Activated CD4-positive, alpha-beta T cell treated with anti-CD3 and anti-CD28 coated beads, Interleukin-2, amount 50 U/mL, for 4 hours (primary cell): ENCODE measurements around the gene CDKN1C.

ENCODE experiments used
- DNase-seq, 2 experiments: peaks; one replicate each; pipeline ENCODE4 v3.0.0-alpha.2; 2020

CDKN1C gene

DNA sequence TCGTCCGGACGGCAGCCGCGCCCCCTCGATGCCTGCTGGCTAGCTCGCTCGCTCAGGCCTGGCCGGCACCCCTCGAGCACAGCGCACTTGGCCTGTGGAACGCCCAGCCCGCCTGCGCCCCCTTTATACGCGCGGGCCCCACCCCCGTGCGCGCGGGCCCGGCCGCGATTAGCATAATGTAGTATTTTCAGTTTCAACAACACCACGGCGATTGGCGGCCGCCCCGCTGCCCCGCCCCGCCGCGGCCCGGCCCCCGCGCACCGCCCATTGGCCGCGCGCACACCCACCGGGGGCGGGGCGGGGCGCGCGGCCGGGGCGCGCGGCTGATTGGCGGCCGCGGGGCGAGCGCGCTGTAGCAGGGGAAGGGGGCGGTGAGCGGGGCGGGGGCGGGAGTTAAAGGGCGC lies at the start of gene CDKN1C:
TSS of gene CDKN1C (minus strand) at position 98 of the 404 bp plus-strand sequence. CDS start 319 bp downstream, outside the sequence.
- DNase-seq, result peak; percentile 71 to 75

DNA sequence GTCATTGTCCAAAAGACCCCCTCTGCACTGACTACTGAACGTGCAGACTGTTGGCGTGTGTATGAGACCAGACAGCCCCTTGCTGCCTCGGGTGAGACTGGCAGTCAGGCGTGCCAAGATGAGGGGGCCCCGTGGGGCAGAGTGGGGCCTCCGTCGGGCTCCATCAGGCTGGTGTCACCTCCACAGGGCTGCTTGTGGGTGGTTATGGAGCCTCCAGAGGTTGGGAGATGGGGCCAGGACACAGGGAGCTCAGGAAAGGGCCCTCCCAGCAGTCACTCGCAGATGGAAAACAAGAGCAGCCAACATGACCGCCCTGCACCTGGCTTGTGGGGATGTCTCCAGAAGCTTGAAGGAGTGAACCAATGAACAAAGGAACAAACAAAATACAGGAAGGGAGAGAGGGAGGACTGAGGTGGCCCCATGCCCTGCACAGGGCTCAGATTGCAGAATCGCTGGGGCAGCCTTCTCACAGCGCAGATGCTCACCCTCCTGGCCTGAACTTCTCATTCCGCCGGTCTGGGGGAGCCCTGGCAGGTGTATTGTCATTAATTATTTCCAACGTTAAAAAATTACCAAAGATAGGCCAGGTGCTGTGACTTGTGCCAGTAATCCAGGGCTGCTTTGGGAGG lies 49.1 kb upstream of the CDKN1C start:
- DNase-seq, result no peak

DNA sequence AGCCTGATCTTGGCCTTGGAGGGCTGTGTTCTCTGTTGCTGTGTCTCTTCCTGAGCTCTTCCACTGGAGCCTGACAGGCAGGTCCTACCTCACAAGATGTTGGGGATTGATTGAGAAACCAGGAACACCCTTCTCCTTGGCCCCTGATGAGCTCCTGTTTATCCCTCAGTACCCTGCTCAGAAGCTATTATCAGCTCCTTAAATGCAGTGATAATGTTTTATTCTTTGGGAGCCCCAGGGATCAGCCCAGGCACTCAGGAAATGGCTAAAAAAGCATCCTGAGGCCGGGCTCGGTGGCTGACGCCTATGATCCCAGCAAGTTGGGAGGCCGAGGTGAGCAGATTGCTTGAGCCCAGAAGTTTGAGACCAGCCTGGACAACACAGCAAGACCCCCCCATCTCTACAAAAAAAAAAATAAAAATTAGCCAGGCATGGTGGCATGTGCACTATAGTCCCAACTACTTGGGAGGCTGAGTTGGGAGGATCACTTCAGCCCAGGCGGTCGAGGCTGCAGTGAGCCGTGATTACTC lies 48.5 kb upstream of the CDKN1C start:
- DNase-seq, result no peak

DNA sequence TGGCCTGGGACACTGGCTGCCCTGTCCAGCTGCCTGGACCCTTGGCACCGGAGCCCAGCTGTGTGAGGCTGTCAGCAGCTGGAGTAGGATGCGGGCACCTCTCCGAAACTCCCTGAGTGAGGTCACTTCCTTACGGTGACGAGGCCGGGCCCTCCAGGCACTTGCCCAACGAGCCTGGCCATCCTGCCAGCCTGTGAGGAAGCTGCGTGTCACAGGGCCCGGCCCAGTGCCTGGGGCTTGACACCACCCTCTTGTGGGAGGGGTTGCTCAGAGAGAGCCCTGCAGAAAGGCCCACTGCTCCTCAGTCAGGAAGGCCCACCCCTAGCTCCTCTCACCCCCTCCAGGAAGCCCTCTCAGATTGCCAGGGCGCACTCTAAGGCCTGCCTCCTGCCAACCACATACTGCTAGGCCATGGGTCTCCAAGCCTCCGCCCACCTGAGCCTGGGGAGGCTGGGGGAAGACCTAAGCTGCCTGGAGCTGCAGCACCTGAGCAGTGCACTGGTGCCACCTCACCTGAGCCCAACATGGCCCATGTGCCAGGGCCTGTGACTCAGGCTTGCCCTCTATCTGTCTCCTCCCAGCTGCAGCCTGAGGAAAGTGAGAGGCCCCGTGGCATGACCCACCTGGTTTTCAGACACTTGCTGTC lies 47.9 kb upstream of the CDKN1C start:
- no peak for DNase-seq

DNA sequence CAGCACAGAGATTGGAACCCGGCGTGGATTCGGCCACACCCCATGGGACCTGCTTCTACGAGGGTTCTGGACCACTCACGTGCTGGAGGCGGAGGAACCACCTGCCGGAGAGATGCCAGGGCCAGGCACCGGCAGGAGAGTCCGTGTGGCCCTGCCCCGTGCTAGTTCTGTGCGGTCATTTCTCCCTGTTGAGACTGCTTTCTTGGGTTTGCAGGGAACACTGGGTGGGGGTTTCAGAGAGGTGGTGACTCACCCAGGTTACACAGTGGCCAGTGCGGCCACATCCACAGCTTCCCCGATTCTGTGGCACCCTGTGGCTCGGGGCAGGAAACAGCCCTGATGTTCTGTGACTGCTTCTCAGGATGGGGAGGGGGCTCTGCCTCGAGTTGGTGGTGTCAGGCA lies 47.3 kb upstream of the CDKN1C start:
- no peak for DNase-seq

DNA sequence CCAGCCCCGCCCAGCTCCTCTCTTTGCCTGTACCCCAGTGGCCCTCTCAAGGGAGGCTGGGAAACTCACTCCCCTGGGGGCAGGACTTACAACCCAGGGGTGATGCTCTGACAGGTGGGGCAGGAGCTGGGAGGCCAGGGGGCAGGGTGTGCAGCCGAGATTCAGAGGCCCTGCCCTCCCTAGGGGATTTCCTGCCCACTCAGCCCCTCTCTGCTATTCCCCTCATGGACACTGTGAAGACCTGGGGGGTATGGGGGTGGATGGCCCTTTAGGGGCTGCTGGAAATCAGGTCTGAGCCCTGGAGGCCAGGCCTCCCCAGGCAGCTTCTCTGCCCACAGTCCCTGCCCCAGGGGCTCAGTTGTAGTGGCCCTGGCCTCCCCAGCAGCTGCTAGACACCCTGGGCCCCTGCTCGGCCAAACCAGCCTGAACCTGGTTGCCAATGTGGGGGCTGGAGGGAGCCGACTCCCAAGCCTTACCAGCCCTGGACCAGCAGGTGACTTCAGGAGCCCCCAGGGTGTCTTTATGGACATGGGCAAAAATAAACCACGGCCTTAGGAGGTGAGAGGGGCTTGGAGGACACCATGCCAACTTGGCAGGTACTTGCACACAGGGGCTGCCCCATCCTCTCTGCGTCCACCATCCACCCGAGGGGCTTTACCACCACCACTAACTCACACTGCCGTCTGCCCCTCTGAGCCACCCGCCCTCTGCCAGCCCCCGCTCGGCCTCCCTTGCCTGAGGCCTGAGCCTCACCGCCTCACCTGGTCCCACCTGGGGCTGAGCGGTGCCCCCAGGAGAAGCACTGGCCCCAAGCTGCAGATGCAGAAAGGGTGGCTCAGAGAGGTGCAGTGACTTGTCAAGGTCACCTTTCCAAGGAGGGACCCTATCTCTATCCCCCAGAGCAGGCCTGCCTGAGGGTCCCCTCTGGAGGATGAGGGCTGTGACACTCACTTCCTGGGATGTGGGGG lies 46.5 kb upstream of the CDKN1C start:
- DNase-seq, result no peak

DNA sequence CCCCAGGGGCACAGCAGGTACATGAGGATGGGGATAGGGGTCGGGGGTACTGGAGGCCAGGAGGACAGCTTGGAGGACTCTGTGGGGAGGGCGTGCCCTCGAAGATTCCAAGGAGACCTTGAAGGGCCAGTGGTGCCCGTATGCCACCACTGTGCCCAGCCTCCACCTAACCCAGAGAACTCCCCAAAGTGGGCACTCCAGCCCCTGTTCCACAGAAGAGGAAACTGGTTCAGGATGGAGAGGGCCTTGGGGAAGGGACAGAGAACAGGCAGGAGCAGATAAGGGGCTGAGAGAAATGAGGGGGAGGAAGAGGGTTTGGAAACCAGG lies 45.8 kb upstream of the CDKN1C start:
- DNase-seq, result no peak

DNA sequence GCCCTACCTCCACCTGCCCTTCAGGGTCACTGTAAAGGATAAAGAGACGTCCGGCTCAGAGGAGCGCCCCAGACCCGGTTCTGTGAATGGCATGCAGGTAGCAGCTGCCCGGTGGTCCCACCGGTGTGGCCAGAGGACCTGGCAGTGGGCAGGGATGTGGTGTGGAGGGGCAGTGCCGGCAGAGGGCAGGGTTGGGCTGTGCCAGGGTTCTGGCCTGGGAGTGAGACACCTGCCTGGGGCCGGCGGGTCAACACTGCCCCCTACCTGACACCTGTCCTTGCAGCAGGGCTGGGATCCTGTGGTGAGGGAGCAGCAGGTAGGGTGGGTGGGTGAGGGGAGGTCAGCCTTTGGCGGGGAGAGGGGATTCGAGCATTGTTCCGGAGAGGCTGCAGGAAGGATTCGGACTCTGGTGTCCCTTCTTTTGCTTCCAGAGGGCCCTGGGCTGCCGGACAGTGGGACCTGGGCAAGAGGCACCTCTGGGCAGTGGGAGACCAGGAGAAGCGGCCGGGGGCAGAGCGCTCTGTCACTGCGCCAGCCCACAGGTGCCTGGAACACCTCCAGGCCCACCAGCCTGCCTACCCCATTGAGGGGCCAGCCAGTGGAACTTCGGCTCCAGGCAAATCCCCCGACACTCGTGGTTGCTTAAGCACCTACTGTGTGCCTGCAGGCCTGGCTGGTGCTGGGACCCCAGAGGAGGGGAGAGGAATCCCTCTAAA lies 45.3 kb upstream of the CDKN1C start:
- peak in 1 of 2 experiments; percentile 27 for DNase-seq

DNA sequence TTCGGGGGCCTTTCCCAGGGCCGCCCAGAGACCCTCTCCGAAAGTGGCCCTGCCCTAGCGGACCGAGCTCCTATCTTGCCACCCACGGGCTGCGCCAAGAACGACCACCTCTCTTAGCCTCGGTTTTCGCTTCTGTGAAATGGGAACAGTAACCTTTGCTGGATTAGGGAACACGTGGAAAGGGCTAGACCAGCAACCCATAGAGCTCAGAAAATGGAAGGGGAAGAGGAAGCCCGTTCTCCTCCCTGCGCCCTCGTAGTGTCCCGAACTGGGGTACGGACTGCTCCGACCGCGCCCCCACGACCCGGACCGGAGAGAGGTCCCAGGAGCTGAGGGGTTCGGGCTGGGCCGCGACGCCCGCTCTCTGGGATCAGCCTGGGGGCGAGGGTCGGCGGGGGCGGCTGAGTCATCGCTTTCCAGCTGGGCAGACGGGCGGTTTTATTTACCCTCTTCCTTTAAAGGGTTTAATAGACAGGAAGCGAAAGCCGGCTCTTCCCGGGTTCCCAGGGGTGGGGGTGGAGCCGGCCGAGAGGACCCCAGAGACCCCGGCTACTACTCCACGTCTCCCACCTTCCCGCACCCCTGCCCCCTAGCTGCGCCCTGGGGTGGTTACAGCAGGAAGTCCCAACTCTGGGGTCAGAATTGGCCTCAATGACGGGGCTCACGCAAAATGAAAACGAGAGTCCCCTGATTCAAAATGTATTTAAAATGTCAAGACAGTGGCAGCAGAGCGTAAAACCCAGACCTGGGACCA lies 44.6 kb upstream of the CDKN1C start:
- peak in 1 of 2 experiments; percentile 35 for DNase-seq

DNA sequence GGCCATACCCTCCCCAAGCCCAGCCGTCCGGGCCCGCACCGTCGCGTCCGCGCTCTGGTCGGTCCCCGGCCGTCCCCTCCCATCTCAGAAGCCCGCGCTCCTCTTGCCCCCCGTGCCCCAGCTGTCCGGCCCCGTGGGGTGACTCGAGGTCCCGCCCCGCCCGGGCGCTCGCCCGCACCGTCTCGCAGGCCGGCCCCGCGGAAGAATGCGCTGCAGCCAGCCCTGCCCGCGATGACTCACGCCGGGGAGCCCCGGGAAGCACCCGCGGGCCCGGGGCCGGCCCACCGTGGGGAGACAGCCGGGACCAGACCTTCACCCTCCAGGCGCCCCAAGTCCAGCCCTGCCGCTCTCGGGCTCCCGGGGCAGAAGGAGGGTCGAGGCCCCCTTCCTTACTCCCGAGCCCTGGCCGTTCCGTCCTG lies 44.0 kb upstream of the CDKN1C start:
- DNase-seq, result peak in 1 of 2 experiments; percentile 31

DNA sequence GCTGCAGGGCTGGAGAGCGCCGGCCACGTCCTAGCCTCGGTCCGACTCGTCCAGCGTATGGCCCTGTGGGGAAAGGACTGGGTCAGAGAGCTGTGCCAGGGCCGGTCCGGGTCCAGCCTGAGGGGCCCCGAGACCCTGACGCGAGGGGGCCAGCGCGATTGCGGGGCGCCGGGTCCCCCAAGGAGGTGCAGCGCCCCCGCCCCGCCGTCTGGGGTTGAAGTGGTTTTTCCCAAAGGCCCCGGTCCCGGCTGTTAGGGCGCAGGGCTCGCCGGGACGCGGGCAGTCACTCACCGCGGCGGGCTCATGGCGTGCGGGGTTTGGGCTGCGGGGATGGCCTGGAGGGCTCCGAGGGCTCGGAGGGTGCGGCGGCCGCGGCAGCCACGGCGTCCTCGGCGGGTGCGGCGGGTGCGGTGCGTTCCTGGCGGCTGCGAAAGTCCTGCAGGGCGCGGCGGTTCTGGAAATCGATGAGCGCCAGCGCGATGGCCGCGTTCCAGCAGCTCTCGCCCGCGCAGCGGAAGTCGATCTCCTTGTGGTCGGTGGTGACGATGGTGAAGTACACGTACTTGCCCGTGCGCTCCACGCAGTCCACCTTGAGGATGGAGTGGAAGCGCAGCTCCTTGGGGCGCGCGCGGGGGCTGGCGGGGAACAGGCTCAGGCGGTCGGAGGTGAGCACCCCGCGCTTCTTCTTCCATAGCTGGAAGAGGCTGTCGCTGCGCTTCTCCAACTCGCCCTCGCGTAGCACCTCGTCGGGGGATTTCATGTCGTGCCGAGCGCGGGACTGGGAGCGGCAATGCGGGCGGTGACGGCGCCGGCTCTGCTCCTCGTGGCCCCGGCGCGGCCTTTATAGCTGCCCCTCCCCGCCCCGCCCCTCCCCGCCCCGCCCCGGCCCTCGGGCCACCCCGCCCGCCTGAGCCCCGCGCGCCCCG lies 43.3 kb upstream of the CDKN1C start, which contains the start of gene PHLDA2:
TSS of gene PHLDA2 (minus strand) at position 816 of the 926 bp plus-strand sequence. CDS start at position 760, 56 bp downstream.
- DNase-seq, result peak; percentile 37 to 49

DNA sequence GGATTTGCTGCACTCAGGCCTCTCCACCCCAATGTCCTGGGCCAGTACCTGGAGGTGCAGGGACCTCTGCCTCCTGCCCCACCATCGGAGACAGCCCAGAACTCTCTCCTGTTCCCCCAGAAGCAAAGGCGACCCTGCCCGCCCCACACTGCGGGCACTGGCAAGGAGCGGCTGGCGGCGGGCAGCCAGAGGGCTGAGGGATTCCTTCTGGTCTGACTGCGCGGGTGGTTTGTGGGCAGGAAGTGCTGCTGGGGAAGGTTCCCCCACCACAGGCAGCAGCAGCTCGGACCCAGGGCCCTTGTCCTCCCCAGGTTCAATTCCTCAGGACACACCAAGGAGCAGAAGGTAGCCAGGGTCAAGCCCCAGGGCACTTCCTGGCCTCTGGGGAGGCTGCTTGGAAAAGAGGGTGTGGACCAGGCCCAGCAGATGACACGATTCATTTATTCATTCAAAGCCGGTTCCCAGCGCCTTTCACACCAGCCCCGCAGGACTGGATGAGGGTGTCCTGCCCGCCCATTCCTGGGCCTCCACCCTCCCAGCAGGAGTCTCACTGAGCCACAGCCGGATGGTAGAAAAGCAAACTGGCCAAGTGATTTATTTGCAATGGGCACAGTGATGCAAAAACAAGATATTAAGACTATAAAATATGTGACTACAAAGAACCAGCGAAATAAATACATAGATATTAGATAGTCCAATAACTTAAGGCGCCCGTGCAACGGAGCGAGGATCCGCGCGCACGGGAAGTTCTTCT lies 42.5 kb upstream of the CDKN1C start:
- DNase-seq, result no peak

DNA sequence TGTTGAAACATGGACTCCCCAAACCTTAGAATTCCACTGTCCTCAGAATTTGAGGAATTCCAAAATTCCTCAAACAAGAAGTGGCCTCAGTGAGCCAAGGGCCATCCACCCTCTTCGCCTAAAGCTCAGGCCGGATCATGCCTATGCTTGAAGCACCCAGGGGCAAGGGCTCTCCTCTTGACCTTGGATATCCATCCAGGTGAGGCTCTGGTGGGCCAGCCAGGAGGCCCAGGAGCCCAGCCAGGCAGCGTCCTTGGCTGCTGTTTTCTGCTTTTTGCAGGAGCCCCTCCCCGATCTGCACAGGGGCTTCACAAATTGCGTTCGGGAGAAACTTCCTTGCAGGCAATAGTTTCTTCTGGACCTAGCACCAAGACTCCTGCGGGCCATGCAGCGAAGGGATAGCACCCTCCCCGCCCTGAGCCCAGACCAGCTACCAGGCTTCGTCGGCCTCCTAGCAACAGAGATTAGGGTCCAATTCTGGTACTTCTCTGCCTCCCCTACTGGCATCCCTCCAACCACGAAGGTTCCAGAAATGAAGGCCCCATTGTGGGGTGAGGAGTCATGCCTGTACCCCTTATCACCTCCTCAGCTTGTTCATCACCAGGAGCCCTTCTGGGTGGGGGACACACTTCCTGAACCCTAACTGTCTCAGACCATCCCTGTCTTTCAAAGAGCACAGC lies 41.7 kb upstream of the CDKN1C start:
- DNase-seq, result no peak

DNA sequence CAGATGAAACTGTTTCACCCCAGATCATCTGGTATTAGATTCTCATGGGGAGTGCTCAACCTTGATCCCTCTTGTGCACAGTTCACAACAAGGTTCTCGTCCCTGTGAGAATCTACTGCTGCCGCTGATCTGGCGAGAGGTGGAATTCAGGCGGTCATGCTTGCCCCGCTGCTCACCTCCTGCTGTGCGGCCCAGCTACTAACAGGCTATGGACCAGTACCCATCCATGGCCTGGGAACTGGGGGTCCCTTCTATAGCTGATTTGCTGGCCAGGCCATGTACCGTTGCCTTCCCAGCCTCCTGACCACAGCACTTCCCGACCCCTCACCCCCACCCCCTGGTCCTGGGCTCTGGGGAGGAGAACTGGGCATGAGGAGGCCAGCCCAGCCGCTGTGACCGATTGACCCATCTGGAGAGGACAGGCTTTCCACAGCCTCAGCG lies 41.1 kb upstream of the CDKN1C start:
- no peak for DNase-seq

DNA sequence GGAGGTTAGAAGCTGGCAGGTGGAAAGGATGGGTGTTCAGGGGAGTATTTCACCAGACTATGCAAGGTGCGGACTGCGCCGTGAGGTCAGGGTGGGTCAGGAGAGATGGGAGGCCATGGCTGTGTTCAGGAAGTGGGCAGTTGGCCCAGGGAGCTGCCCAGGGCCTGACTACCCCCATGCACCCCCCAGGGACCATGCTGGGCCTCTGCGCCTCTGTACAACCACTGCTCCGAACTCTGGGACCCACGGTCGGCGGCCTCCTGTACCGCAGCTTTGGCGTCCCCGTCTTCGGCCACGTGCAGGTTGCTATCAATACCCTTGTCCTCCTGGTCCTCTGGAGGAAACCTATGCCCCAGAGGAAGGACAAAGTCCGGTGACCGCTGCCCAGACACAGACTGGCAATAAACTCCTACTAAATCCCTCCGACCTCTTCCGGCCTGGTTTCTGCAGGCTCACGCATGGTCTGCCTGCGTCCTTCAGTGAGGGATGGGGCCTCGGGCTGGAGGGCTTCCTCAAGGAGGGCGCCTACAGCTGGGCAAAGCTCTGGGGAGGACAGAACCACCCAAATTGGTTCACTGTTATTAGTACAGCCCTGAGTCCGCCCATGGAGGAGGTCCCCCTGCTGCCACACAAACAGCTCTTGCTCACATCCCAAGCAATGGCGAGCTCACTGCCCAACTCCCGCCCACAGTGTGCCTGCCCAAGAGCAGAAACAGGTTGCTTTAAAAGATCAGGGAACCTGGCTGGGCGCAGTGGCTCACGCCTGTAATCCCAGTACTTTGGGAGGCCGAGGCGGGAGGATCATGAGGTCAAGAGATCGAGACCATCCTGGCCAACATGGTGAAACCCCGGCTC lies 39.5 kb upstream of the CDKN1C start:
- DNase-seq, result no peak

DNA sequence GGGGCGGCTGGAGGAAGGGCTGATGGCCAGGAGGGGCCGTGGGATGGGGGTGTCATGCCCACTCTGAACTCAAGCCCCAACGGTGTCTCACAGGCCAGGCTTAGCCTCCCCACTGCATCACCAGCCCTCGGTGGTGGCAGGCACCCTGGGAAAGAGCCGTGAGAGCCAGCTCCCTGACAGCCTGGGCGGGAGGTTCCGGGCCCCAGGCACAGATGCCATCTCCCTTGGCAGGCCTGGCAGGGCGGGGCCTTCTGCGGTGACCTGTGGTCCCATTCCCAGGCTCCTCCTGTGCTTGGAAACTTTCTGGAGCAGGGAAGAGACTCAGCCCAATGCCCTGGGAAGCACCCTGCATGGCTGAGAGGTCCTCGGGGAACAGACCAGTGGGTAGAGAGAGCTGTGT lies 38.8 kb upstream of the CDKN1C start:
- no peak for DNase-seq

DNA sequence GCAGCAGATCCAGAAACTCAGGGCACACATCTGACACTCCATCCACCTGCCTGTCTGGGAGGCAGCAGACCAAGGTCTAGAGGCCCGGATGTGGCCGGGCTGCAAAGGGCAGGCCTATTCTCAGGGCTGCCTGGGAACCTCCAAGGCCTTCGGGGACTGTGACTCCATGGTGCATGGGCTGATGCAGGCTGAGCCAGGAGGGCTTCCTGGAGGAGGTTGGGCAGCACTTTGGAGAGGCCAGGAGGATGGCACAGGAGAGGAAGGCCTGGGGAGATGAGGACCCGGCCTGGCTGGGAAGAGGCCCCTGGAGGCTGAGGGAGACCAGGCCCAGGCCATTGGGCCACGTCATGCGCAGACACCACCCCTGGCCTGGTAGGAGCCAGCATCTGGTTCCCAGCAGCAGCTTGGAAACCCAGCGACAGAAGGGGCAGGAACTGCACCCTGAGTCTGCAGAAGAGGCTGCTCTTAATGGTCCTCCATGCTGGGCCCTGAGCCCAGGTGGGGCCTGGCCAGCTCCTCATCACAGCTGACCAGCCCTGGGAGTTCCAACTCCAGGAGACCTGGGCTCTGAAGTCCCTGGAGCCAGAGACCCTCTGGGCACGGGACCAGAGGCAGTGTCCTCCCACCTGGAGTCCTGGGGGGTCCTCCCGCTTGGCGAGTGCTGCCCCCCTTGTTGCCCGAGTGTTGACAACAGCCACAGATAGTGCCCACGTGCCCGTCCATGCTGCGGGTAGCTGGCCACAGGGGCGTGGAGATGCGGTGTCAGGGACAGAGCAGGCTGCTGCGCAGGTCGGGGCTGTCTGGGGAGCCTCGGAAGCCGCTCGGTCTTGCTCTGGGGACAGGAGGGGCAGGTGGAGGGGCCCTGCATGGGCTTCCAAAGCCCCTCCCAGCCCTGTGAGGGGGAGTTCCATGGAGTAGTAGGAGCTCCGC lies 38.1 kb upstream of the CDKN1C start:
- DNase-seq, result no peak
